ENCODE results near the gene LRRC72.

- TF ChIP-seq CTCF (IDR thresholded peaks at IDR 0.05) = no peak
- no peak for TF ChIP-seq POLR2A (IDR thresholded peaks at IDR 0.05)
Observed at GRCh38 chr7:16558761-16559302, 32.2 kb downstream of the LRRC72 start.
